ENCODE results near the gene NTN1. TPM values are rescaled to one million over a fixed set of nuclear protein-coding genes. Genes with fewer than 3 reads are reported as not detected.

Gene NTN1
- total RNA-seq, 2 donors from 2014 or later, result 17.0 to 40.4 TPM

DNA sequence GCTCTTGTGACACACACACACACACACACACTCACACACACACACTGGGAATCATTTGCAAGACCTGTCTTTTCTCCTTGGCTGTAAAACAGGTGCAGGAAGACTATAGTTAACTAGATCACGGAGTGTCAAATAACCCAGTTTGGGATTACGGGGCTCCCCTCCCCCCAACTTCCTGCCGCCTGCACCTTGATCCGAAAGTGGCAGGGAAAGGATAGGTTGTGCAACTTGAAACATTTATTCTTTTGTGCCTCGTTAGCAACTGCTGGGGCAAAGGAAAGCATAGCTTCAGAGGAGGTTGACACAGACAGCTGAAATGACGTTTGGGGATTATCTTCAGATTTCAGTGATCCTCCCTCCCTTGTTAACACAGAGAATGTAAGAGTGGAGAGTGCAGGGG is 149.5 kb downstream of the NTN1 start:
- H3K27me3 ChIP-seq (ENCODE audit: control insufficient read depth, insufficient read depth, low read length, poor library complexity, severe bottlenecking), result no peaks in the 10 kb centered on the region

DNA sequence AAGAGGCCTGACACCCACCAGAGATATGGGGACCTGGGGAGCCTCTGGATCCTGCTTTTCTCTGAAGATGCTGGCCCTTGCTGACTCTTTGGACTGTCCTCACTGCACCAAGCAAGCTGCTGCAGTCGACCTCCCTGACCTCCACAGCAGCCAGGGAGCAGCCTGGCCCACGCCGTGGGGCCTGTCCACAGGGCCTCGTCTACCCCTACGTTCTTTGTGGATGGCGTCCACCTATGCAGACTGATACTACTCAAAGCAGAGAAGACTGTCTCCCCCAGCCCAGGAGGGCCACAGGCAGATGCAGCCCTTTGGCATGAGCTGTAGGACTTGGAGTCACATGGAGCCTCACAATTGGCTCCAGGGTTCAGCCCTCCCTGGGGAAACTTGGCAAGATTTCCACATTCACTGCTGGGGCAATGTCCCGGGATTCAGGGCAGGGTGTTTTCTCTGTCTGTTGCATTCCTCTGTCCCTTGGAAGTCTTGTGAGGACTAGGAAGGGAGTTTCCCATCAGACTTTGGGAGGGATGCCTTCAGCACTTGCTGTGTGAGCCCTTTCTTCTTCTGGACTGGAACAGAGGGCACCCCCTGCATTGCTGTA is 152.2 kb downstream of the NTN1 start:
- no peaks in the 10 kb centered on the region for H3K27me3 Mint-ChIP-seq (ENCODE audit: insufficient read depth)
- H3K27me3 ChIP-seq (ENCODE audit: control insufficient read depth, insufficient read depth, low read length, poor library complexity, severe bottlenecking), result no peaks in the 10 kb centered on the region

More for the DNA sequence above, 149.5 kb downstream of the NTN1 start:
- Histone ChIP-seq H3K9me3 (ENCODE audit: control insufficient read depth, low read length) (peaks cover 8% of the 10 kb centered on the region), H3K4me3 (ENCODE audit: low read length) (no peak overlapping the region), H3K4me1 (ENCODE audit: control insufficient read depth, insufficient read depth, low read length) (no peaks in the 10 kb centered on the region), H3K36me3 (ENCODE audit: control insufficient read depth, insufficient read depth, low read length) (peaks cover 30% of the 10 kb centered on the region), H3K27ac (ENCODE audit: low read depth, low read length) (no peak overlapping the region), H3K9ac (ENCODE audit: extremely low read depth, low read length, poor library complexity, severe bottlenecking) (no peak overlapping the region)
- peaks cover 35% of the 10 kb centered on the region for H3K36me3 Mint-ChIP-seq (ENCODE audit: low read depth)
- H3K27me3 Mint-ChIP-seq (ENCODE audit: insufficient read depth), result no peaks in the 10 kb centered on the region
- H3K27ac Mint-ChIP-seq, result no peak overlapping the region
- no peak overlapping the region for H3K4me3 Mint-ChIP-seq
- H3K9me3 Mint-ChIP-seq, result peaks cover 3% of the 10 kb centered on the region
- 72 to 75% methylated on average over 6 of the region's 6 CpGs for WGBS, 2 experiments (ENCODE audit: insufficient coverage in 1 of 2, insufficient read length in 1 of 2)
- TF ChIP-seq CTCF (conservative IDR thresholded peaks at IDR 0.05), result no peak
- H3K4me1 Mint-ChIP-seq, result peaks cover 17% of the 10 kb centered on the region
- DNase-seq, result peak; percentile 64

GRCh38 chr17:9174312-9174711 is 153.0 kb downstream of the NTN1 start:
- no peak overlapping the region for H3K4me3 ChIP-seq (ENCODE audit: low read length)
- peaks cover 4% of the 10 kb centered on the region for H3K4me1 ChIP-seq (ENCODE audit: control insufficient read depth, insufficient read depth, low read length)
- H3K4me1 Mint-ChIP-seq, result peaks cover 27% of the 10 kb centered on the region
- H3K9me3 ChIP-seq (ENCODE audit: control insufficient read depth, low read length), result peaks cover 8% of the 10 kb centered on the region
- no peak overlapping the region for H3K9ac ChIP-seq (ENCODE audit: extremely low read depth, low read length, poor library complexity, severe bottlenecking)
- 96 to 100% methylated on average over 3 of the region's 3 CpGs for WGBS, 2 experiments (ENCODE audit: insufficient coverage in 1 of 2, insufficient read length in 1 of 2)
- no peak overlapping the region for H3K27ac ChIP-seq (ENCODE audit: low read depth, low read length)
- no peak for TF ChIP-seq CTCF (conservative IDR thresholded peaks at IDR 0.05)
- peaks cover 21% of the 10 kb centered on the region for H3K36me3 ChIP-seq (ENCODE audit: control insufficient read depth, insufficient read depth, low read length)
- no peak overlapping the region for H3K27ac Mint-ChIP-seq
- peaks cover 31% of the 10 kb centered on the region for H3K36me3 Mint-ChIP-seq (ENCODE audit: low read depth)
- no peaks in the 10 kb centered on the region for H3K27me3 ChIP-seq (ENCODE audit: control insufficient read depth, insufficient read depth, low read length, poor library complexity, severe bottlenecking)
- peaks cover 3% of the 10 kb centered on the region for H3K9me3 Mint-ChIP-seq
- no peaks in the 10 kb centered on the region for H3K27me3 Mint-ChIP-seq (ENCODE audit: insufficient read depth)
- no peak for DNase-seq
- no peak overlapping the region for H3K4me3 Mint-ChIP-seq

More for the DNA sequence above, 152.2 kb downstream of the NTN1 start:
- Mint-ChIP-seq H3K36me3 (ENCODE audit: low read depth) (peaks cover 34% of the 10 kb centered on the region), H3K4me3 (no peak overlapping the region), H3K4me1 (peaks cover 19% of the 10 kb centered on the region), H3K9me3 (peaks cover 3% of the 10 kb centered on the region), H3K27ac (no peak overlapping the region)
- H3K36me3 ChIP-seq (ENCODE audit: control insufficient read depth, insufficient read depth, low read length), result peaks cover 26% of the 10 kb centered on the region
- 90% methylated on average over 2 to 7 of the region's 7 CpGs for WGBS, 2 experiments (ENCODE audit: insufficient coverage in 1 of 2, insufficient read length in 1 of 2)
- no peak overlapping the region for H3K4me3 ChIP-seq (ENCODE audit: low read length)
- no peak overlapping the region for H3K9ac ChIP-seq (ENCODE audit: extremely low read depth, low read length, poor library complexity, severe bottlenecking)
- no peak for TF ChIP-seq CTCF (conservative IDR thresholded peaks at IDR 0.05)
- no peaks in the 10 kb centered on the region for H3K4me1 ChIP-seq (ENCODE audit: control insufficient read depth, insufficient read depth, low read length)
- DNase-seq, result no peak
- H3K9me3 ChIP-seq (ENCODE audit: control insufficient read depth, low read length), result peaks cover 8% of the 10 kb centered on the region
- no peak overlapping the region for H3K27ac ChIP-seq (ENCODE audit: low read depth, low read length)
